HEK293 (cell line): ENCODE measurements around the gene CSTF1.

Experiments
- CTCF ChIP-seq: fragments of 450-650 bp; formaldehyde crosslinking; IDR thresholded peaks from 2 replicates; pipeline ENCODE4 v1.5.1; 2016; ENCODE audit warnings: missing biosample characterization, missing genetic modification characterization
- YY1 ChIP-seq: fragments of 450-650 bp; formaldehyde crosslinking; IDR thresholded peaks from 2 replicates; pipeline ENCODE4 v1.5.1; 2018; ENCODE audit warnings: missing biosample characterization, missing genetic modification characterization
- ZBTB17 ChIP-seq: fragments of 450-650 bp; formaldehyde crosslinking; IDR thresholded peaks from 2 replicates; pipeline ENCODE4 v1.5.1; 2016; ENCODE audit warnings: missing biosample characterization, missing genetic modification characterization
- ZBTB8A ChIP-seq: fragments of 450-650 bp; formaldehyde crosslinking; IDR thresholded peaks from 2 replicates; pipeline ENCODE4 v1.5.1; 2016; ENCODE audit warnings: missing biosample characterization, missing genetic modification characterization
- ZNF114 ChIP-seq: fragments of 450-650 bp; formaldehyde crosslinking; IDR thresholded peaks from 2 replicates; pipeline ENCODE4 v1.5.0; 2017; ENCODE audit warnings: missing biosample characterization, missing genetic modification characterization
- ZNF132 ChIP-seq: fragments of 450-650 bp; formaldehyde crosslinking; IDR thresholded peaks from 2 replicates; pipeline ENCODE4 v1.5.1; 2017; ENCODE audit warnings: missing biosample characterization, missing genetic modification characterization, borderline replicate concordance
- ZNF221 ChIP-seq: fragments of 450-650 bp; formaldehyde crosslinking; IDR thresholded peaks from 2 replicates; pipeline ENCODE4 v1.5.1; 2017; ENCODE audit warnings: missing biosample characterization, missing genetic modification characterization, borderline replicate concordance
- ZNF24 ChIP-seq: fragments of 450-650 bp; formaldehyde crosslinking; IDR thresholded peaks from 2 replicates; pipeline ENCODE4 v1.5.1; 2016; ENCODE audit warnings: missing biosample characterization, missing genetic modification characterization
- ZNF324 ChIP-seq: fragments of 450-650 bp; formaldehyde crosslinking; IDR thresholded peaks from 2 replicates; pipeline ENCODE4 v1.5.1; 2016; ENCODE audit warnings: missing biosample characterization, missing genetic modification characterization
- ZNF571 ChIP-seq: fragments of 450-650 bp; formaldehyde crosslinking; IDR thresholded peaks from 2 replicates; pipeline ENCODE4 v1.5.0; 2017; ENCODE audit warnings: missing biosample characterization, missing genetic modification characterization
- TF ChIP-seq, protein P1 (sequence below): fragments of 450-650 bp; formaldehyde crosslinking; IDR thresholded peaks from 2 replicates; pipeline ENCODE4 v1.5.1; 2016; ENCODE audit warnings: missing biosample characterization, missing genetic modification characterization

GRCh38 chr20:56420940-56421688, 28.7 kb downstream of the CSTF1 start:
- no peak for TF ChIP-seq ZNF324
- TF ChIP-seq ZBTB8A (tag by site-specific recombination), result no peak
- TF ChIP-seq ZBTB17 (tag by site-specific recombination), result no peak
- no peak for TF ChIP-seq CTCF
- TF ChIP-seq ZNF221 (tag by site-specific recombination), result no peak
- TF ChIP-seq YY1 (tag by site-specific recombination), result no peak
- TF ChIP-seq ZNF132 (tag by site-specific recombination), result no peak
- no peak for TF ChIP-seq ZNF114 (tag by site-specific recombination)
- no peak for TF ChIP-seq ZNF24 (tag by site-specific recombination)
- TF ChIP-seq, protein P1, sequence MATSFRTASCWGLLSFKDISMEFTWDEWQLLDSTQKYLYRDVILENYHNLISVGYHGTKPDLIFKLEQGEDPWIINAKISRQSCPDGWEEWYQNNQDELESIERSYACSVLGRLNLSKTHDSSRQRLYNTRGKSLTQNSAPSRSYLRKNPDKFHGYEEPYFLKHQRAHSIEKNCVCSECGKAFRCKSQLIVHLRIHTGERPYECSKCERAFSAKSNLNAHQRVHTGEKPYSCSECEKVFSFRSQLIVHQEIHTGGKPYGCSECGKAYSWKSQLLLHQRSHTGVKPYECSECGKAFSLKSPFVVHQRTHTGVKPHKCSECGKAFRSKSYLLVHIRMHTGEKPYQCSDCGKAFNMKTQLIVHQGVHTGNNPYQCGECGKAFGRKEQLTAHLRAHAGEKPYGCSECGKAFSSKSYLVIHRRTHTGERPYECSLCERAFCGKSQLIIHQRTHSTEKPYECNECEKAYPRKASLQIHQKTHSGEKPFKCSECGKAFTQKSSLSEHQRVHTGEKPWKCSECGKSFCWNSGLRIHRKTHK (tag by site-specific recombination), result no peak
- no peak for TF ChIP-seq ZNF571 (tag by site-specific recombination)
